ENCODE data around the gene SCAMP5.

Gene SCAMP5

GRCh38 chr15:74978077-74978476, 17.3 kb upstream of the SCAMP5 start:
- DNase-seq: no peak

DNA sequence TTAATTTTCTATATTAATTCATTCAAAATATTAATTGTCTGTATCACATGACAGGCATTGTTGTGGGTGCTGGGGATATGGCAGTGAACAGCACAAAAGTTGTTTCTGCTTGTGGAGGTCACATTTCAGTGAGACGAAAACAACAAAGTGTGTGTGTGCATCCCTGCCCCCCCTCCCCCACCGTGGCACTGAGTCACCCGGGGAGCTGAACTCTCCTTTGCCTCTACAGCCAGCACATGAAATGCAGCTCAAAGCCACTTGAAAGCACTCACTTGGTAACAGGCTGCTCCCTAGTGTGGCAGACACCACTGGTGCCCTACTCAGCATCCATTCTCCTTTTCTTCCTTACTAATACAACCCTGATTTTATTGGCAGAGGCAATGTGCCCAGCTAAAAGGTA, 16.9 kb upstream of the SCAMP5 start:
- no peak for DNase-seq

DNA sequence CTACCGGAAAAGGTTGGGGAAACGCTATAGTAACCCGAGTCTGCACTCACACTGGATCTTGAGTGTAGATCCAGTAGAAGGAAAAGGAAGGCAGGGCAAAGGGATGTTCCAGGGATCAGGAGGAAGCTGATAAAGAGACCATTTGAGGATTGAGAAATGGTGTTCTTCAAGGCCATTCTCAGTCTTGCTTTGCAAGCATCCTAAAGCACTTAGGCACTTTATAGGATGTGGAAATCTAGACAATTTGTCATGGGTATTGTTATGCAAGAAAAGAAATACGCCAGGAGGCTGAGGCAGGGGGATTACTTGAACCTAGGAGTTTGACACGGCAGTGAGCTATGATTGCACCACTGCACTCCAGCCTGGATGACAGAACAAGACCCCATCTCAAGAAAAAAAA, 13.2 kb upstream of the SCAMP5 start:
- no peak for DNase-seq

DNA sequence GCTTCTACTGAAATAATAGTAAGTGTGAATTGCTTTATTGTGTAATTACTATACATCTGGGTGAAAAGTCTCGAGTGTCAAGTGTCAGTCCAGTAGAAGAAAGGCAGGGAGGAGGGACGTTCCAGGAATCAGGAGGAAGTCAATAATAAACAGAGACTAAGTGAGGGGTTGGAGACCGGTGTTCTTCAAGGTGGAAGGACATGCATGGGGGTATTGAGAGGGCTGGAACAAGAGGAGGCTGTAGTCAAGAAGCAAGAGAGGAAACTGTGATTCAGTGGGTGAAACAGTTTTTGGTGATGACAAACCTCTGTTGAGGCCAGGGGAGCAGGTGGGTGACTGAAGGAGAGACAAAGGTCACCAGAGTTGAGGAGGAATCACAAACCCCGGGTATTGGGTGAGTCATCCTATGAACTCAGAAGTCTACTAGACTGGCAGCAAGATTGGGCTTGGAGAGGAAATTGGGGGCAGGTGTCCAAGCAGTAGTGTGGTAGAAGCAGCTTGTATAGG, 11.6 kb upstream of the SCAMP5 start:
- no peak for DNase-seq

DNA sequence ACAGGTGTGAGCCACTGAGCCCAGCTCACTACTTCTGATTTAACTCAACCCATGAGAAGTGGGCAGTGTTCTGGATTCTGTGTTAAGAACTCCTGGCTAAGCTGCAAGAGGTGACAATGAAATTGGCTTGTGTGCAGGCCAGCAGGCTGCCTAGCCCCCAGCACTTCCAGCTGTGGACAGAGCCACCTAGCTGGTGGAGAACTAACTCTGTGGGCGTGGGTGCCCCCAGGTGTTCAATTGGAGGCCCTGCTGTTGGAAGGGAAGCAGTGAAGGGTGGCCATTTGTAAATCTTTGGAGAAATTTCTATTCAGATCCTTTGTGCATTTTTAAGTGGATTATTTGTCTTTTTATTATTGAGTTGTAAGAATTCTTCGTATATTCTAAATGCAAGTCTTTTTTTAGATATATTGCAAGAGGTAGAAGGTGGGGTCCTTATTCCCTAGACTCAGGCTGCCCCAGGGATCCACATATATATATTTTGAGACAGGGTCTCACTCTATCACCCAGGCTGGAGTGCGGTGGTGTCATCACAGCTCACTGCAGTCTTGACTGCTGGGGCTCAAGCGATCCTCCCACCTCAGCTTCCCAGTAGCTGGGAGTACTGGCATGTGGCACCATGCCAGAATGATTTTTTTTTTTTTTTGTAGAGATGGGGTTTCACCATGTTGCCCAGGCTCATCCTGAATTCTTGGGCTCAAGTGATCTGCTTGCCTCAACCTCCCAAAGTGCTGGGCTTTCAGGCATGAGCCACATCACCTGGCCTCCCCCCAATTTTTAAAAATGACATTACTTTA, 7.2 kb upstream of the SCAMP5 start:
- no peak for DNase-seq

DNA sequence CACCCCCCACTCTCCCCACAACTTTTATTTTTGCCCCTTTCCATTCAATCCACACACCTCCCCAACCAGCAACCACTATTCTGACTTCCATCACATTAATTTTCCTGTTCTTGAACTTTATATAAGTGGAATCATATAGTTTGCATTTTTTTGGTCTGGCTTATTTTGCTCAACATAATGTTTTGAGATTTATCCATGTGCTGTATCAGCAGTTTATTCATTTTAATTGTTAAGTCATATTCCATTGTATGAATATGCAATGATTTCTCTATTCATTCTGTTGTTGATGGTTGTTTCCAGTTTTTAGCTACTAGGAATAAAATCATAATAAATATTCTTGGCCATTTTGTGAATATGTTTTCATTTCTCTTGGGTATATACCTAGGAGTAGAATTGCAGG, 5.8 kb upstream of the SCAMP5 start:
- DNase-seq: no peak

DNA sequence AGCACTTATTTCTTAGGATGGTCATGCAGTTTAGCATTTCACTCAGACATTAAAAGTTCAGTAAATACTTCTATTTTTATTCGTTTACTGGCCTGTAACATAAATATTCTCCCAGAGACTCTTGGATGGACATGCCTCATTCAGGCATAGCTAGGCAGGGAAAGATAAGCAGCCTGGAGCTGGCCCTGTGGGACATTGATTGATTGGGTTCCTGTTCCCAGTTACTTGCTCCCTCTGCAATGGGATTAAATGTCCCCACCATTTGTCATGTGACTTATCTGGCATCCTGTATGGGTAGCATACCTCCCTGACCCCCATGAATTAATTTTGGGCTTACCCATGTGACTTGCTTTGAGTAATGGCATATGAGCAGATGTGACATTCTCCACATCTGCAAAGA, 2.7 kb upstream of the SCAMP5 start:
- no peak for DNase-seq

DNA sequence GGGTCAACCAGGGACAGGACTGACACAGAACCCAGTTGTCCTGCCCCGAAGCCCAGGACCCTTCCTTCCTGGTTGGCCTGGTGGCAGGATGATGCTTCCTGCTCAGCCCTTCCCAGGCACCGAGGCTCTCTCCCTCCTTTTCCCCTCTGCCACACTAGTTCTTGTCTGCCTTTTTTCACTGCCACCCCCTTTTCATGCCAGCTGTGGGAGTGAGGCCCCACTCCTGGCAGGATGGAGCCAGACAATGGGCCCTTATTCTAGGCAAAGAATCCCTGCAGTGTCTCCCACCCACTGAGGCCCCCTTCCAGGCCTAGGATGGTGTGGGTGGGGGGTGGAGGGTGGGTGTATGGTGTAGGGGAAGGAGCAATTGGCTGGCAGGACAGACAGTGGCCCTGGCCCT, 1.1 kb upstream of the SCAMP5 start:
- DNase-seq: no peak

- no peak for DNase-seq
Measured at GRCh38 chr15:74994685-74995084, 678 bp upstream of the SCAMP5 start.

- peak; percentile 3 for DNase-seq
Measured at GRCh38 chr15:74995779-74996765, 709 bp downstream of the SCAMP5 start.

DNA sequence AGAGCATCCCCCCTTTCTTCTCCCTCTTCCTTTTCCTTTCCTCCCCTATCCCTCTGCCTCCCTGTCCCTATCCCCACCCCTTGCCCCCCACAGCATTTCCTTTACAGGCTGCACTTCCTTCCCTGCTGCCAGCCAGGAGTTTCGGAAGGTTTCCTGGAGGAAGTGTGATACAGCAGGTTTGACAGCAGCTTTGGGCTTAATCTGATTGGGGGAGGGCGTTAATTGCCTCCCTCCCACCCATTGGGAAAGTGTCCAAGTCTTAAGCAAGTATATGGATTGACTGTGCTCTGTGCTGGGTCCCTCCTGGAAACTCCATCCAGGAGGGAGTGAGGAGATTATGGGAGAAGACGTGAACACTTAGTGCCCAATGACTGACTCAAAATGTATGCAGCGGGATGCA, 1.8 kb downstream of the SCAMP5 start:
- no peak for DNase-seq

DNA sequence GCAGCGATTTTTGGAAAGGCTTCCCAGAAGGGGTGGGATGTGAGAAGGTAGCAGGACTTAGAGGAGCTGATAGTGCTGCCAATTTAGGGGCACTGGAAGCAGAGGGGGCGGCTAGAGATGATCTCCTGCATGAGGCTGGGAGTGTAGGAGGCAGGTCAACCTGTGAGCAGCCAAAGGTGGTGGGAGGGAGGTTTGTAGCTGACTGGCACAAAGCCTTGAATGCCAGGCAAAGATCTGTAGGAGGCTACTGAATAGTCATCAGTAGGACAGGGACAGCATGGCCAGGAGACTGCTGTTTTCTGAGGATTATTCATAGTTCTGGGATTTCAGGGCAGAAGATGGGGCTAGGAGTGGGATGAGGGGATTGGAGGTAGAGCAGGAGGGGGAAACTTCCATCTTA, 2.2 kb downstream of the SCAMP5 start:
- no peak for DNase-seq

DNA sequence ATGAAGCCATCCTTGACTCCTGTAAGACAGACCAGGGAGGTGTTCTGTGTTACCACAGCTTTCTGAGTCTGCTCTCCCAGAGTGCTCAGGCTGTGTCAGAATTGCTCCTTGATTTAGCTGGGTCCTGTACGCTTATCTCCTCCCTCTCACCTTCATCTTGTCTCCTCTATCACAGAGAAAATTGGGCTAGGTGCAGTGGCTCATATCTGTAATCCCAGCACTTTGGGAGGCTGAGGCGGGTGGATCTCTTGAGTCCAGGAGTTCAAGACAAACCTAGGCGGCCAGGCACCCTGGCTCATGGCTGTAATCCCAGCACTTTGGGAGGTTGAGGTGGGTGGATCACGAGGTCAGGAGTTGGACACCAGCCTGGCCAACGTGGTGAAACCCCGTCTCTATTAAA, 5.9 kb downstream of the SCAMP5 start:
- DNase-seq: no peak

DNA sequence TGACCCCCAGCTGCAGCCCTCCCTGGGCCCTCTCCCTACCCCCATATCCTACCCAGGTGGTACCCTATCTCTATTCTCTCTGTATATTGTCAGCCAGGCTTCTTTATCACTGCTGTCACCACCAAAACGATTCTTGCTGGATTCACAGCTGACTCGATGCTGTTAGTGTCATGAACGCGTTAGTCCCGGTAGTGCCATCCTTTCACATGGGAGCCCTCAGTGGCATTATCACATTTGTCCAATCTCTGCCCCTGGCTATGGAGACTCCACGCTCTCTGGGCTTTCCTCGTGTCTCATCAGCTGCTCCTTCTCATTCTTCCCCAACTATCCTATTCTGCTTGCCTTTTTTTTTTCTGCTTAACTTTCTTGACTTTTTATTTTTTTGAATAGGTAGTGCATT, 7.0 kb downstream of the SCAMP5 start:
- DNase-seq: no peak

GRCh38 chr15:75007216-75007615, 11.9 kb downstream of the SCAMP5 start:
- no peak for DNase-seq

DNA sequence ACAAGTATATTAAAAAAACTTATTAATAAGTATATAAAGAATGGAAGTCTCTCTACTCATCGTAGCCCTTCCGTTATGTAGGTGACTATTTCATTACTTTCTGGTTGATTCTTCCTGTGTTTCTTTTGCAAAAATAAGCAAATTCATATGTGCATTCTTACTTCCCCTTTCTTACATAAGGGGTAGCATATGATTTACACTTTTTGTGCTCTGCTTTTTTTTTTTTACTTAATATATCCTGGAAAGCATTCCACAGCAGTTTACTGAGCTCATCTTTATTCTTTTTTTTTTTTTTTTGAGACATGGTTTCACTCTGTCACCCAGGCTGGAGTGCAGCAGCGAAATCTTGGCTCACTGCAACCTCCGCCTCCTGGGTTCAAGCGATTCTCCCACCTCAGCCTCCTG, 12.9 kb downstream of the SCAMP5 start:
- DNase-seq: no peak

GRCh38 chr15:75008629-75009326, 13.4 kb downstream of the SCAMP5 start:
- DNase-seq: no peak

DNA sequence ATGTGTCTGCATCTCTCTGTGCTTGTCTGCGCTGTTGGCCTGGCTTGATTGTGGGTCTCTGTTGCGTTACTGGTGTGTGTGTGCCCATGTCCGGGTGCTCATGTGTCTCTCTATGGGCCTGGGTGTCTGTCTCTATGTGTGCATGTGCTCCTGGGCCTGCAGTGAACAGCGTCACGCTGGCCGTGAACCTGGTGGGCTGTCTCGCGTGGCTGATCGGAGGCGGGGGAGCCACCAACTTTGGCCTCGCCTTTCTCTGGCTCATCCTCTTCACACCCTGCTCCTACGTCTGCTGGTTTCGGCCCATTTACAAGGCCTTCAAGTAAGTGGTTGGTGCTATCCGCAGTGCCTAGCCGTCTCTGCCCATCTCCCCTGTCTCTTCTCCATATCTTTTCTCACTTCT, 21.1 kb downstream of the SCAMP5 start:
- DNase-seq: no peak

DNA sequence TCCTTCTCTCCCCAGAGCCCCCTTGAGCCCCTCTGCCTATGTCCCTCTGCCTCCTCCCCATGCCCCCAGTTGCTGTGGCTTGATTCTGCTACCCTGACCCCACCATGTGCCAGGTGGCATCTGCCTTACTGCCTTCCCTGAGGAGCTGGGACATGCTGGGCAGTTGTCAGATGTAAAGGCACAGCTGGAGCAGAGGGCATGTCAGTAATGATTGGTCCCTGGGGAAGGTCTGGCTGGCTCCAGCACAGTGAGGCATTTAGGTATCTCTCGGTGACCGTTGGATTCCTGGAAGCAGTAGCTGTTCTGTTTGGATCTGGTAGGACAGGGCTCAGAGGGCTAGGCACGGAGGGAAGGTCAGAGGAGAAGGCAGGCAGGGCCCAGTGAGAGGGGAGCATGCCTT, 24.6 kb downstream of the SCAMP5 start:
- DNase-seq: no peak

DNA sequence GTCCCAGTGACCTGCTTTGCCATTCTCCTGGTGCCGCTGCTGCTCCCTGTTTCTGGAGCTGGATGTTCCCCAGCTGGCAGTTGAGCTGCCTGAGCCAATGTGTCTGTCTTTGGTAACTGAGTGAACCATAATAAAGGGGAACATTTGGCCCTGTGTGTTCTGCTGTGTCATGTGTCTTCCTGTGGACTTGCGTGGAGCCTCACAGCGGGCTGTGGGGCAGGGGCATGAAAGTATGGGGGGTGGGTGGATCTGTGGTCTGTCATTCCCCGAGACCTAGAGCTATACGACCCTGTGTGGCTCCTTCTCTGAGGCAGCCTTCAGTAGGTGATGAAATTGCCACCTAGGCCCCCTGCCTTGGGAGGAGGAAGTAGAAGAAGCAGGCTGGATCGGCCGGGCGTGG, 26.0 kb downstream of the SCAMP5 start:
- DNase-seq: no peak

- DNase-seq: no peak
Measured at GRCh38 chr15:75022783-75023180, 27.4 kb downstream of the SCAMP5 start.

- peak; percentile 66 for DNase-seq
Measured at GRCh38 chr15:75023181-75023871, 28.0 kb downstream of the SCAMP5 start, which contains the start of gene PPCDC. TSS of gene PPCDC (plus strand) at chr15:75023590. CDS start at chr15:75028319, 4,729 bp downstream.

All from NCI-H748 treated with DMSO at 0.1 percent for 48 hours (cell line).